HUDEP-2 (cell line): ENCODE measurements around the gene TMEM242.

ENCODE experiments used
- DNase-seq, 76 experiments: peaks; one replicate each; lab custom pipeline; 2025; ENCODE audit not compliant: unreplicated experiment in 76 of 76; lab: John Stamatoyannopoulos, UW

TMEM242 gene

GRCh38 chr6:157291356-157291755 lies 32.0 kb downstream of the TMEM242 start:
- no peak for DNase-seq

DNA sequence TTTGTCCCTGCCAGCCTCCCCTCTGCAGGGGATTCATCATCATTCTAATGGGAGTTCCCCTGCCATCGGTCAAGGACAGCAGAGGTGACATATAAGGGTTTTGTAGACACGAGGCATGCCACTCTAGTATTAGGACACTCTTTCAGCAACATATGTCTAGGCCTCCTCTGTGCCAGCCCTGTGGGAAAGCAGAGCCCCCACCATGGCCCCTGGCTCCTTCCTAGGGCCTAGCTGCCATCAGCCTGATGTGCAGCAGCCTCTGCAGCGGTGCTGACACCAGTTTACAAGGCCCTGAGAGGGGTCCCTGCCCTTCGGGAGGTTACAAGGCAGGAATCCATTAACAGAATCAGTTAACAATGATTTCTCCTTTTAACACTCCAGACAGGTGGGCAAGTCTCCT lies 32.5 kb downstream of the TMEM242 start:
- no peak for DNase-seq

GRCh38 chr6:157289764-157290163 lies 33.6 kb downstream of the TMEM242 start:
- no peak for DNase-seq

DNA sequence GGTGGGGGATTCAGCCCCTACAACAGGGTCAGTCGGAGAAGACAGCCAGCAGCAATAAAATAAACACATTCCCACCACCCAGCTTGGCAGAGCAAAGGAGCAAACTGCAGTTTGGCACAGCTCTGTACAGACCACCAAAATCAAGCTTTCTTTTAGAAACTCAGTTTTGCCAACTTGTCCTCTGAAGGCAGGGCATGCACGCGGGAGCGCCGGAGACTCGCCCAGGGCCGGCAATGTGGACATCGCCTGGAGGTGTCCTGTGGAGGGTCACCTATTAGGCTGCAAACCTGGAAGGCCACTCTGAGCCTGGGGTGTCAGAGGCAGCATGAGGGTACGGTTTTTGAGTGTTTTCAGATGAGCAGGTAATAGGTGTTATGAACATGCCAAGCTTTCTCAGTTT lies 34.7 kb downstream of the TMEM242 start:
- DNase-seq, result no peak

DNA sequence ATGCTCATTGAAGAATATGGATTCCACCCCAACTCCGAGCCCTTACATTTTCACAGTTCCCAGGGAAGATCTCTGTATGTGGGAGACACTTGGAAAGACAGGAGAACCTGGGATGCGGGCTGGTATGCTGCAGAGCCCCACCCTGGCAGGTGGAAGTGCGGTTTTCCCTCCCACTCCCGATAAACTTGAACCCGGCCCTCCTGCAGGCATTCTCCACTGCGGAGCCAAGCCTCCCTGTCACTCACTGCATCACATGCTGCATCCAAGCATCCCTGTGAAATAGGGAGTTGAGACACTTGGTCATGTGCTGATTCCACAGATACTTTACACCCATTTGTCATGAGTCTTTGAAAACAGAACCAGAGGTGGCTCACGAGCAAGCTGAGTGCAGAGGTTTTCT lies 35.4 kb downstream of the TMEM242 start:
- DNase-seq, result no peak

- DNase-seq, result no peak
These were observed 36.0 kb downstream of the TMEM242 start for GRCh38 chr6:157287247-157287850.

DNA sequence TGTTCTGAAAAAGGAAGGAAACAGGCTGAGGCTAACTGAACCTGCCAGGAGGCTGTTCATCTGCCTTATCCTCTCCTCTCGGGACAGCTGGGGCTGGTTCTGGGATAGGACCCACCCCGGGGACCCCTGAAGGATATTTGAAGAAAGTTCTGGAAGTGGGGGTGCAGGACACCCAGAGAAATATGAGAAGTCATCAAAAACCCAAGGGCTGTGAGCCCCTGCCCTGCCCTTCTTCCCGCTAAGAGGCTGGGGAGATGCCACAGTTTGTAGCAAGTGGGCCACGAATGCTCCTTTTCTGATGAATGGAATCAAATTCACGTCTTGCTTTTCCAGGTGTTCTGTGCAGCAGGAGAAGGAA lies 37.9 kb downstream of the TMEM242 start:
- DNase-seq, result no peak

DNA sequence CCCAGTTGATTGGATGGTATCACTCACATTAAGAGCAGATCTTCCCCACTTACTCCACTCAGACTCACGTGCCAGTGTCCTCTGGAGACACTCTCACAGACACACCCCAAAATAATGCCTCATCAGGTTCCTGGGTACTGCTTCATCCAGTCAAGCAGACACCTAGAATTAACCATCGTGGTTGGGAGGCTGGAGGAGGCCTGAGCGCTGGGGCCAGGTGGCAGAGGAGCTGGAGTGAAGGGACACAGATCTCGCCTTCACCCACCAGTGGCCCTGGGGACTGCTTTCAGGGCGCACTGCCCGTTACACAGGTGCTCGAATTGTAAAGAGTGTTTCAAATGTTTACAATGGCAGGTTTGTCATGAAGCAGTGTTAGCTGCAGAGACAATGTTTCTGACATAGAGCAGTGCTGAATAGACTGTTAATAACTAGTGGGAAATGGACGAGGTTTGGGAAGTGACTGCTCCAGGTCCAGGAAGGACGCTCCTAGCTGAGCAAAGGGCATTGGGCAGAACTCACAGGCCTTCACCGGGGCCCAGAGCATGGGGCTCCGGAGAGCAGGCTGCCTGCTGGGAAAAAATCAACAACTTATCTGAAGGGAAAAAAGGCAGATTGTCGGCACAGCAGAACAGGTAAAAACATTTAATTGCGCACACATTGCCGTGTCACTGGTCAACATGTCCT lies 38.4 kb downstream of the TMEM242 start:
- DNase-seq, result no peak

GRCh38 chr6:157283900-157284737 lies 39.2 kb downstream of the TMEM242 start:
- no peak for DNase-seq

DNA sequence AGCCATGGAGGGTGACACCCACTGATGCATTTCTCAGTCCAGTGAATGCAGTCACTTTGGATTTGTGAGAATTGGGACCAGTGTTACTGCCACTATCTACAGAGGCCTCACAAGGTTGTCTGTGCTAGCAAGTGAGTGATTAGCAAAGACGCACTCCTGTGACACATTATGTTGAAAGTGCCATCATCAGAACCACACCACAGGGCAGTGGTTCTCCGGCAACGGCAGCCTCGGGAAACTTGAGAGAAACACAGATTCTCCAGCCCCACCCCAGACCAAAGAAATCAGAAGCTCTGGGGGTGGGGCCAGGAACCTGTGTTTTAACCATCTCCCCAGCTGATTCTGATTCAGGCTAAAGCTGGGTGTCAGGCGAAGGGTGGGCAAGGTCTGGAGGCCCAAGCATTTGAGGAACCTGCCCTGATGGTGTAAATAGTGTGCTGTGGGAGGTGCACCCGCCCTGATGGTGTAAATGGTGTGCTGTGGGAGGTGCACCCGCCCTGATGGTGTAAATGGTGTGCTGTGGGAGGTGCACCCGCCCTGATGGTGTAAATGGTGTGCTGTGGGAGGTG lies 39.9 kb downstream of the TMEM242 start:
- no peak for DNase-seq

- DNase-seq, result peak in 1 of 76 experiments; percentile 13
These were observed 41.0 kb downstream of the TMEM242 start for GRCh38 chr6:157282284-157282683.

GRCh38 chr6:157281570-157281969 lies 41.7 kb downstream of the TMEM242 start:
- DNase-seq, result peak in 64 of 76 experiments; percentile 13 to 81 (median 49)

GRCh38 chr6:157280947-157281346 lies 42.4 kb downstream of the TMEM242 start:
- no peak for DNase-seq

DNA sequence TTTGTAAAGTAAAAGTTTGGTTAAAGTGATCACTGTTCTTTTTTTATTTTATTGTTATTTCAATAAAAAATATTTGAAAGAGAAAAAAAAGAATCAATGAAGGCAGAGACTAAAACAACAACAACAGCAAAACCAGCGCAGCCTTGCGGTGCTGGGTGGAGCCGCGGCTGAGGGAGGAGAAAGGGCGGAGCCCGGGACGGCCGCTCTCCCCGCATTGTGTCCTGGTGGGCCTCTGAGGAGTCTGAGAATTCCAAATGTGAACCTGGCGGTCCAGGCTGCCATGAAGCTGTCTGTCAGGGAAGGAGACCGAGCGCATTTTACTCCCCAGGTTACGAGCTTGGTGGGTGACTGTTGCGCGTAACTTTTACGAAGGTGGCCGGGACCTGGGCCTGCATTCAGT lies 43.2 kb downstream of the TMEM242 start:
- DNase-seq, result no peak

- DNase-seq, result no peak
These were observed 45.1 kb downstream of the TMEM242 start for GRCh38 chr6:157278171-157278570.

- DNase-seq, result no peak
These were observed 46.6 kb downstream of the TMEM242 start for GRCh38 chr6:157276731-157277130.

DNA sequence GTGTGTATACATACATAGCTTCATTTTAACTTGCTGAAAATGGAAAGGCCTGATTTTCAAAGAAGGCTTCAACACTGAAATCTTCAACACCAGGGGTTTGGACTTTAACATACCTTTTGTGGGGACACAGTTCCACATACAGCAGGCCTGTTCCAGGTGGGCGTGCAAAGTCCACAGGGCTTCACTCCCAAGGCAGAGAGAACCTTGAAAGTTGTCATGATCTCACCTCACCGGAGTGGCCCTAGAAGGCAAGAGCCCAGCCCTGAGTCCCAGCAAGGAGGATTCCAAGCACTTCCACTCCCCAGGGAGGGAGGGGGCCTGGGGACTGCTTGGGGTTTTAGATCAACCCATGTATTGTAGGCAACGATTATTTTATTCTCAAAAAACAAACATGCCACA lies 47.2 kb downstream of the TMEM242 start:
- DNase-seq, result no peak

- DNase-seq, result peak in 70 of 76 experiments; percentile 14 to 93 (median 70)
These were observed 48.7 kb downstream of the TMEM242 start for GRCh38 chr6:157274471-157275226.

DNA sequence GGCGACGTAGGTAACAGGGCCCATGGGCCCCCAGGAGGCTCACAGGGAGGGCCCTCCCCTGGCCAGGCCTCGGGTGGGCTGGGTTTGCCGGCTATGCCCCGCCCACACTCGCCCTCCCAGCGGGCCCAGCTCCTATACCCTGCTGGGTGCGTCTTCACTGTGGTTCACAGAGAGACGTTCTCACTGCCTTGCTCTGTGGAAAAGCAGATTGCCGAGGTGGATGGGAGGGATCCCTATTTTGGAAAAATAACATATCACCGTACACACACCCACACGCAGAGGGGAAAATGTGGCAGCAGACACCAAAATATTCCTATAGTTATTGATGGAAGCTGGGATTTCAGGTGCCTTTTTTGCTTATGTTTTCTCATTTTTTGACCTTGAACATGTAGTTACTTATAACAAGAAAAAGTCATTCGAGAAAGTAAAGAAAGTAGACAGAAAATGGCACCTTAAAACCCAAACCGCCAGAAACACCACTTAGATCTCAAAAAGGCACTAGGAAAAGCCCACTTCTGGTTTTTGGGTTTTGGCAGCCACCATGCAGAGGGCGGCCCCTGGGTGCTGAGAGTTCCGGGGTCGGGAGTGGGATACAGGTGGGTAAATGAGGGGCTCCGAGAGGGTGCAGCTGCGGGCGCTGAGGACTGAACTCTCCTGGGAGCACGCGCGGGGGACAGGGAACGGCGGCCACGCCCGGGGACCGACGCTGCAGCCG lies 49.4 kb downstream of the TMEM242 start:
- peak in 45 of 76 experiments; percentile 7 to 61 (median 39) for DNase-seq
